SK-N-SH (cell line): ENCODE measurements around the gene SLC24A3. TPM values are rescaled to one million over a fixed set of nuclear protein-coding genes. Genes with fewer than 3 reads are reported as not detected.
A peak's percentile ranks its signal among the peaks of the same experiment; 100 is the strongest.

Experiments used
- CTCF ChIA-PET: fragments of 300-600, 350-600 bp; formaldehyde crosslinking; extraction: SDS; loops from one replicate; lab custom pipeline; 2021; lab: Yijun Ruan, JAX
- POLR2A ChIA-PET: fragments of 350-600 bp; sonication (Branson Sonifier 250); formaldehyde crosslinking; extraction: SDS; loops from one replicate; lab custom pipeline; 2020; ENCODE audit warnings: antibody characterized with exemption, inconsistent platforms; lab: Yijun Ruan, JAX
- DNase-seq: peaks from one replicate; pipeline ENCODE4 v3.0.0; 2012
- H2AFZ ChIP-seq: fragments of 200-600 bp; sonication (generic); 2 replicates; pipeline ENCODE4 v1.8.1; 2016; ENCODE audit warnings: antibody characterized with exemption, mild to moderate bottlenecking, low read depth
- H3F3A ChIP-seq: fragments of 200-600 bp; sonication (generic); replicated peaks from 2 replicates; pipeline ENCODE3; 2016; ENCODE audit warnings: antibody characterized with exemption, mild to moderate bottlenecking; ENCODE audit not compliant: insufficient read depth
- H3K27ac ChIP-seq, 2 experiments: fragments of 200-500 bp in 1 of 2; fragments of 200-600 bp in 1 of 2; sonication (Bioruptor generic) in 1 of 2; sonication (generic), shearing (Covaris generic) in 1 of 2; 2 replicates each; pipeline versions ENCODE4 v1.5.1 to v1.6.1; 2014 to 2016; ENCODE audit warnings: low read depth in 2 of 2, inconsistent platforms in 1 of 2, low read length in 1 of 2, mild to moderate bottlenecking in 1 of 2, mixed read lengths in 1 of 2
- H3K27me3 ChIP-seq: fragments of 200-600 bp; sonication (generic), shearing (Covaris generic); 2 replicates; pipeline ENCODE4 v1.6.1; 2016; ENCODE audit warnings: mixed run types; ENCODE audit not compliant: insufficient read depth
- H3K36me3 ChIP-seq, 2 experiments: fragments of 200-500 bp in 1 of 2; fragments of 200-600 bp in 1 of 2; sonication (Bioruptor generic) in 1 of 2; sonication (generic) in 1 of 2; replicated peaks in 1 of 2; 2 replicates each; pipeline versions ENCODE3 to v1.5.1; 2014 to 2016; ENCODE audit warnings: low read length in 1 of 2, mild to moderate bottlenecking in 1 of 2; ENCODE audit not compliant: insufficient read depth in 2 of 2, control insufficient read depth in 1 of 2
- H3K4me1 ChIP-seq, 2 experiments: fragments of 200-500 bp in 1 of 2; fragments of 200-600 bp in 1 of 2; sonication (Bioruptor generic) in 1 of 2; sonication (generic), shearing (Covaris generic) in 1 of 2; 2 replicates each; pipeline versions ENCODE4 v1.5.1 to v1.6.1; 2014 to 2016; ENCODE audit warnings: low read depth in 1 of 2, low read length in 1 of 2, mixed run types in 1 of 2; ENCODE audit not compliant: insufficient read depth in 2 of 2, control insufficient read depth in 1 of 2
- H3K4me2 ChIP-seq: fragments of 200-600 bp; sonication (generic), shearing (Covaris generic); 2 replicates; pipeline ENCODE4 v1.6.1; 2017; ENCODE audit warnings: mixed run types
- H3K4me3 ChIP-seq, 2 experiments: fragments of 200-500 bp in 1 of 2; fragments of 200-600 bp in 1 of 2; sonication (Bioruptor generic) in 1 of 2; sonication (generic), shearing (Covaris generic) in 1 of 2; 2 replicates each; pipeline versions ENCODE4 v1.5.1 to v1.8.1; 2014 to 2016; ENCODE audit warnings: low read depth in 2 of 2, inconsistent platforms in 1 of 2, low read length in 1 of 2, mild to moderate bottlenecking in 1 of 2, mixed read lengths in 1 of 2, moderate library complexity in 1 of 2
- H3K79me2 ChIP-seq: fragments of 200-600 bp; sonication (generic); 2 replicates; pipeline ENCODE4 v1.8.1; 2017; ENCODE audit warnings: mild to moderate bottlenecking; ENCODE audit not compliant: insufficient read depth
- H3K9ac ChIP-seq: fragments of 200-600 bp; sonication (generic); 2 replicates; pipeline ENCODE4 v1.6.1; 2017; ENCODE audit warnings: mixed run types
- H3K9me2 ChIP-seq: fragments of 200-600 bp; sonication (generic); 2 replicates; pipeline ENCODE4 v1.6.1; 2017; ENCODE audit warnings: mixed run types
- H3K9me3 ChIP-seq: fragments of 200-600 bp; sonication (generic); 2 replicates; pipeline ENCODE4 v1.6.1; 2017; ENCODE audit warnings: mixed run types, mild to moderate bottlenecking, moderate library complexity
- H4K20me1 ChIP-seq: fragments of 200-600 bp; sonication (generic); 2 replicates; pipeline ENCODE4 v1.6.1; 2017; ENCODE audit warnings: mild to moderate bottlenecking, mixed run types; ENCODE audit not compliant: insufficient read depth
- CHD2 ChIP-seq: fragments of 150-350 bp; IDR thresholded peaks from 2 replicates; pipeline ENCODE4 v1.6.1; 2018; ENCODE audit warnings: low read length; ENCODE audit not compliant: partially characterized antibody
- ELF1 ChIP-seq: IDR thresholded peaks from 2 replicates; pipeline ENCODE4 v1.4.0; 2012
- FOSL2 ChIP-seq: IDR thresholded peaks from 2 replicates; pipeline ENCODE4 v1.4.0; 2012; ENCODE audit warnings: low read depth, mild to moderate bottlenecking, moderate library complexity, borderline replicate concordance
- FOXJ3 ChIP-seq: sonication (generic); formaldehyde crosslinking; IDR thresholded peaks from 2 replicates; pipeline ENCODE4 v1.5.1; 2020; ENCODE audit warnings: mild to moderate bottlenecking, missing genetic modification reagents
- GABPA ChIP-seq: IDR thresholded peaks from 2 replicates; pipeline ENCODE4 v1.4.0; 2012; ENCODE audit warnings: low read depth, mild to moderate bottlenecking
- MEF2A ChIP-seq: IDR thresholded peaks from 2 replicates; pipeline ENCODE4 v1.4.0; 2012; ENCODE audit warnings: low read depth, borderline replicate concordance
- NFIC ChIP-seq: IDR thresholded peaks from 2 replicates; pipeline ENCODE4 v1.4.0; 2012; ENCODE audit warnings: borderline replicate concordance
- POLR2AphosphoS5 ChIP-seq: IDR thresholded peaks from 2 replicates; pipeline ENCODE4 v1.6.1; 2012; ENCODE audit warnings: low read depth, low read length
- RAD21 ChIP-seq: IDR thresholded peaks from 2 replicates; pipeline ENCODE4 v1.6.1; 2012; ENCODE audit warnings: mild to moderate bottlenecking, low read length
- TCF12 ChIP-seq: IDR thresholded peaks from 2 replicates; pipeline ENCODE4 v1.4.0; 2012
- TEAD4 ChIP-seq: IDR thresholded peaks from 2 replicates; pipeline ENCODE4 v1.4.0; 2012; ENCODE audit warnings: mild to moderate bottlenecking, borderline replicate concordance; ENCODE audit not compliant: insufficient read depth
- WGBS: methylation state at CpG from one replicate; pipeline ENCODE4 v1.1.6; 2017; ENCODE audit warnings: low lambda C conversion rate; 5-methylcytosine and 5-hydroxymethylcytosine counted together
- polyA plus RNA-seq, 3 experiments: library from polyadenylated mRNA; depleted of rRNA; stranded (reverse); fragments of >200 nt; gene quantifications; 2 replicates each; pipeline ENCODE4 v1.2.3, GENCODE V29; 2012
- TF ChIP-seq, protein P1 (sequence below): IDR thresholded peaks from 2 replicates; pipeline ENCODE4; 2012
- TF ChIP-seq, protein P2 (sequence below): fragments of 150-350 bp; IDR thresholded peaks from 2 replicates; pipeline ENCODE4 v1.6.1; 2017; ENCODE audit warnings: antibody characterized with exemption, low read length, low read depth, borderline replicate concordance

Gene SLC24A3
- polyA plus RNA-seq, 1 of the 3 experiments (the other 2 are of a cell fraction), result not detected

- no peaks in the 10 kb centered on the region for H3K9me2 ChIP-seq
- DNase-seq, result no peak
- TF ChIP-seq, protein P1, sequence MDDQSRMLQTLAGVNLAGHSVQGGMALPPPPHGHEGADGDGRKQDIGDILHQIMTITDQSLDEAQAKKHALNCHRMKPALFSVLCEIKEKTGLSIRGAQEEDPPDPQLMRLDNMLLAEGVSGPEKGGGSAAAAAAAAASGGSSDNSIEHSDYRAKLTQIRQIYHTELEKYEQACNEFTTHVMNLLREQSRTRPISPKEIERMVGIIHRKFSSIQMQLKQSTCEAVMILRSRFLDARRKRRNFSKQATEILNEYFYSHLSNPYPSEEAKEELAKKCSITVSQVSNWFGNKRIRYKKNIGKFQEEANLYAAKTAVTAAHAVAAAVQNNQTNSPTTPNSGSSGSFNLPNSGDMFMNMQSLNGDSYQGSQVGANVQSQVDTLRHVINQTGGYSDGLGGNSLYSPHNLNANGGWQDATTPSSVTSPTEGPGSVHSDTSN, result no peak
- TF ChIP-seq, all 33 proteins: peak for 0
- Histone ChIP-seq H3K4me3 (no peak overlapping the region), H3K4me1 (no peaks in the 10 kb centered on the region), H3F3A (no peaks in the 10 kb centered on the region), H3K79me2 (no peaks in the 10 kb centered on the region), H3K27me3 (peaks cover 38% of the 10 kb centered on the region; the same call in 1 of the 2 replicates), H3K4me2 (no peak overlapping the region), H3K27ac (no peak overlapping the region), H3K9me3 (no peaks in the 10 kb centered on the region), H3K9ac (no peak overlapping the region), H2AFZ (no peak overlapping the region), H3K36me3 (no peaks in the 10 kb centered on the region), H4K20me1 (no peaks in the 10 kb centered on the region)
- POLR2A ChIA-PET, result no interaction called here
- CTCF ChIA-PET, result interaction anchor here (0.7 to 6.0 kb wide), 2 partner anchors 9 to 32 kb away, joined by 3 to 50 read pairs; no protein-coding TSS in a partner anchor
- WGBS, result 43% methylated on average over 1 of the region's 1 CpG
Measured at GRCh38 chr20:19671374-19671773, 458.9 kb downstream of the SLC24A3 start.

GRCh38 chr20:19672498-19672897 lies 460.1 kb downstream of the SLC24A3 start:
- no peaks in the 10 kb centered on the region for H3F3A ChIP-seq
- peaks cover 34% of the 10 kb centered on the region; the same call in 1 of the 2 replicates for H3K27me3 ChIP-seq
- H3K9me3 ChIP-seq, result no peaks in the 10 kb centered on the region
- no peak for TF ChIP-seq RAD21
- no peak for TF ChIP-seq ELF1
- no peak for TF ChIP-seq GABPA
- no peak for TF ChIP-seq CHD2
- TF ChIP-seq TCF12, result no peak
- TF ChIP-seq FOXJ3 (CRISPR knock-in tag), result no peak
- TF ChIP-seq, all 33 proteins: peak for 0
- DNase-seq, result no peak
- H3K9ac ChIP-seq, result no peak overlapping the region
- no peak overlapping the region for H3K27ac ChIP-seq
- POLR2A ChIA-PET, result no interaction called here
- no peak overlapping the region for H3K4me3 ChIP-seq
- 15% methylated on average over 5 of the region's 5 CpGs for WGBS
- H3K9me2 ChIP-seq, result no peaks in the 10 kb centered on the region
- no peaks in the 10 kb centered on the region for H4K20me1 ChIP-seq
- no peak overlapping the region for H2AFZ ChIP-seq
- CTCF ChIA-PET, result interaction anchor here (1.2 to 6.0 kb wide), 3 partner anchors 11 to 20 kb away, joined by 4 to 50 read pairs (median 4); no protein-coding TSS in a partner anchor
- no peaks in the 10 kb centered on the region for H3K79me2 ChIP-seq
- H3K4me1 ChIP-seq, result no peaks in the 10 kb centered on the region
- no peaks in the 10 kb centered on the region for H3K36me3 ChIP-seq
- no peak overlapping the region for H3K4me2 ChIP-seq

DNA sequence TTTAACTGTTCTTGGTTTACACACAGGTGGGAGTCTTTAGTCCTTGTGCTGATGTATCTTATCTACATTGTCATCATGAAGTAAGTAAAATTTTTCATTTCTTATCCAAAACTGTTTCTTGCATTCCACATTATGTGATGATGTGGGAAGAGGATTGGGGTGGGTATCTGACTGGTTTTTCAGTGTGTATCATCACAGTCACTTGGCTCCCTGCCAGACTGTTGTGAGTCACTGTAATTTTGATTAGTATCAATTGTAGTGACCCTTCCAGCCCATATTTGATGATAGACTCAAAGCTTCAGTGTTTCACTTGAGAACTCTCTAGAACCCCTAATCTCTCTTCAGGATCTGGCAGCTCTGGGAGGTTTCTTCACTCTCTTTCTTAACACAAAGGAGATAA lies 461.1 kb downstream of the SLC24A3 start:
- TF ChIP-seq, protein P2, sequence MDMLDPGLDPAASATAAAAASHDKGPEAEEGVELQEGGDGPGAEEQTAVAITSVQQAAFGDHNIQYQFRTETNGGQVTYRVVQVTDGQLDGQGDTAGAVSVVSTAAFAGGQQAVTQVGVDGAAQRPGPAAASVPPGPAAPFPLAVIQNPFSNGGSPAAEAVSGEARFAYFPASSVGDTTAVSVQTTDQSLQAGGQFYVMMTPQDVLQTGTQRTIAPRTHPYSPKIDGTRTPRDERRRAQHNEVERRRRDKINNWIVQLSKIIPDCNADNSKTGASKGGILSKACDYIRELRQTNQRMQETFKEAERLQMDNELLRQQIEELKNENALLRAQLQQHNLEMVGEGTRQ, result no peak
- TF ChIP-seq NFIC, result 0 out of 2 replicates have a peak, but pooled peaks have one; percentile 19
- no peak for TF ChIP-seq TEAD4
- 0 out of 2 replicates have a peak, but pooled peaks have one; percentile 3 for TF ChIP-seq FOSL2
- no peak for TF ChIP-seq MEF2A
- no peak for TF ChIP-seq POLR2AphosphoS5
- Histone ChIP-seq H3K27ac (no peak overlapping the region), H3K9ac (no peak overlapping the region), H3K36me3 (no peaks in the 10 kb centered on the region), H3K4me3 (no peak overlapping the region), H3K79me2 (no peaks in the 10 kb centered on the region), H3K9me2 (no peaks in the 10 kb centered on the region), H3K4me2 (no peak overlapping the region), H2AFZ (no peak overlapping the region), H3K4me1 (no peaks in the 10 kb centered on the region), H4K20me1 (no peaks in the 10 kb centered on the region), H3F3A (no peaks in the 10 kb centered on the region), H3K27me3 (peaks cover 25% of the 10 kb centered on the region; the same call in 1 of the 2 replicates), H3K9me3 (no peaks in the 10 kb centered on the region)
- CTCF ChIA-PET, result interaction anchor here (1.6 to 6.0 kb wide), 2 partner anchors 12 to 19 kb away, joined by 4 to 50 read pairs; no protein-coding TSS in a partner anchor
- POLR2A ChIA-PET, result no interaction called here
- DNase-seq, result no peak
